Thyroid gland (tissue), 4 donors: ENCODE measurements around the gene PROM1. TPM values are rescaled to one million over a fixed set of nuclear protein-coding genes. Genes with fewer than 3 reads are reported as not detected.

ENCODE experiments used
- DNase-seq, 2 donors: peaks; one replicate each; pipeline ENCODE4 v3.0.0-alpha.2; 2019
- H3K27ac ChIP-seq, 3 donors: fragments of 200-600 bp; sonication (generic); 1 replicate in 2 of 3; 2 replicates in 1 of 3; pipeline ENCODE4 v1.5.1; 2016 to 2019; ENCODE audit warnings: mild to moderate bottlenecking in 1 of 3, moderate library complexity in 1 of 3
- H3K27me3 ChIP-seq: fragments of 200-600 bp; sonication (generic); one replicate; pipeline ENCODE4 v1.5.1; 2019
- H3K36me3 ChIP-seq, 2 donors: fragments of 200-600 bp; sonication (generic); one replicate each; pipeline ENCODE4 v1.5.1; 2016 to 2019
- H3K4me1 ChIP-seq, 2 donors: fragments of 200-600 bp; sonication (generic); one replicate each; pipeline ENCODE4 v1.5.1; 2017 to 2019
- H3K4me3 ChIP-seq, 3 donors: fragments of 200-600 bp; sonication (generic); replicated peaks in 1 of 3; 1 replicate in 2 of 3; 2 replicates in 1 of 3; pipeline ENCODE4 v1.5.1; 2016; ENCODE audit warnings: mild to moderate bottlenecking in 1 of 3
- H3K9me3 ChIP-seq: fragments of 200-600 bp; sonication (generic); one replicate; pipeline ENCODE4 v1.5.1; 2017
- POLR2A ChIP-seq, 2 donors: fragments of 450-650 bp; IDR thresholded peaks; one replicate each; pipeline ENCODE4 v1.6.1; 2017; ENCODE audit warnings: antibody characterized with exemption in 2 of 2, mild to moderate bottlenecking in 2 of 2, moderate library complexity in 1 of 2
- WGBS, 2 donors: methylation state at CpG; one replicate each; pipeline ENCODE4 v1.1.5; 2017; 5-methylcytosine and 5-hydroxymethylcytosine counted together
- intact Hi-C: fragments of 100-400 bp; cut with DNase I; formaldehyde crosslinking; loops from one replicate; pipeline ENCODE4 v1.15.1; 2023
- total RNA-seq, 4 donors: library from RNA; depleted of rRNA; stranded (reverse); fragments of >200 nt; gene quantifications; one replicate each; pipeline ENCODE4 v1.2.3, GENCODE V29; 2016
- TF ChIP-seq, protein P1 (sequence below), 6 experiments: fragments of 200-600 bp in 3 of 6; fragments of 450-650 bp in 3 of 6; sonication (generic) in 3 of 6; IDR thresholded peaks; one replicate each; pipeline ENCODE4 v1.5.1; 2016 to 2019; ENCODE audit warnings: antibody characterized with exemption in 6 of 6, mild to moderate bottlenecking in 2 of 6, inconsistent platforms in 1 of 6, moderate library complexity in 1 of 6

Gene PROM1
- total RNA-seq, 4 donors from 2014 or later: 0.67 to 9.9 (median 2.3) TPM

DNA sequence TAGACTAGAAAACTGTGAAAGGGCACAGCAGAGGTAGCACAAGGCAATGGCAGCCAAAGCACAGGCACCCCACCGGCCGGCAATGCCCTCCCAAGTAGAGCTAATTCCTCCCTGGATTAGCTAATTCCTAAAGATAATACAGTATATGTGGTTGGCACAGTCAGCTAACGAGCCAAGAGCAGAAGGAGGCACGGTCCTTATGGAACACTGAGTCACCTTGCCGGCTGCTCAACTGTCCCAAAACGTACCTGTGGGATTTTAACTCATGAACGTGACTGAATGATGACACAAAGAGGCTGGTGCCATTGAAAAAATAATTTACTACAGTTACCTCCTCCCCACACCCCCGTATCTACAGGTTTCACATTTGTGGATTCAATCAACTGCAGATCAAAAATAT lies 136.1 kb downstream of the PROM1 start:
- intact Hi-C loops: no loop called here

GRCh38 chr4:15945516-15945915 lies 138.3 kb downstream of the PROM1 start:
- Histone ChIP-seq H3K9me3 (no peaks in the 10 kb centered on the region), H3K36me3 (no peaks in the 10 kb centered on the region), H3K27ac (no peak overlapping the region), H3K4me1 (no peaks in the 10 kb centered on the region), H3K4me3 (no peak overlapping the region), H3K27me3 (no peaks in the 10 kb centered on the region)
- no peak for DNase-seq
- TF ChIP-seq, protein P1, sequence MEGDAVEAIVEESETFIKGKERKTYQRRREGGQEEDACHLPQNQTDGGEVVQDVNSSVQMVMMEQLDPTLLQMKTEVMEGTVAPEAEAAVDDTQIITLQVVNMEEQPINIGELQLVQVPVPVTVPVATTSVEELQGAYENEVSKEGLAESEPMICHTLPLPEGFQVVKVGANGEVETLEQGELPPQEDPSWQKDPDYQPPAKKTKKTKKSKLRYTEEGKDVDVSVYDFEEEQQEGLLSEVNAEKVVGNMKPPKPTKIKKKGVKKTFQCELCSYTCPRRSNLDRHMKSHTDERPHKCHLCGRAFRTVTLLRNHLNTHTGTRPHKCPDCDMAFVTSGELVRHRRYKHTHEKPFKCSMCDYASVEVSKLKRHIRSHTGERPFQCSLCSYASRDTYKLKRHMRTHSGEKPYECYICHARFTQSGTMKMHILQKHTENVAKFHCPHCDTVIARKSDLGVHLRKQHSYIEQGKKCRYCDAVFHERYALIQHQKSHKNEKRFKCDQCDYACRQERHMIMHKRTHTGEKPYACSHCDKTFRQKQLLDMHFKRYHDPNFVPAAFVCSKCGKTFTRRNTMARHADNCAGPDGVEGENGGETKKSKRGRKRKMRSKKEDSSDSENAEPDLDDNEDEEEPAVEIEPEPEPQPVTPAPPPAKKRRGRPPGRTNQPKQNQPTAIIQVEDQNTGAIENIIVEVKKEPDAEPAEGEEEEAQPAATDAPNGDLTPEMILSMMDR (IDR thresholded peaks at IDR 0.05): no peak
- TF ChIP-seq POLR2A (IDR thresholded peaks at IDR 0.05): no peak
- intact Hi-C loops: no loop called here
- 58 to 60% methylated on average over 1 of the region's 1 CpG for WGBS, 2 donors

More for the DNA sequence above, 136.1 kb downstream of the PROM1 start:
- H3K4me1 ChIP-seq: no peaks in the 10 kb centered on the region
- H3K4me3 ChIP-seq: no peak overlapping the region
- no peak for TF ChIP-seq POLR2A (IDR thresholded peaks at IDR 0.05)
- TF ChIP-seq, protein P1 (IDR thresholded peaks at IDR 0.05): no peak
- H3K27me3 ChIP-seq: no peaks in the 10 kb centered on the region
- no peaks in the 10 kb centered on the region for H3K36me3 ChIP-seq
- H3K9me3 ChIP-seq: no peaks in the 10 kb centered on the region
- no peak overlapping the region for H3K27ac ChIP-seq
- WGBS, 2 donors: 77 to 95% methylated on average over 8 of the region's 8 CpGs
- DNase-seq: no peak

GRCh38 chr4:15944895-15945294 lies 138.9 kb downstream of the PROM1 start:
- H3K9me3 ChIP-seq: no peaks in the 10 kb centered on the region
- H3K27me3 ChIP-seq: no peaks in the 10 kb centered on the region
- WGBS, 2 donors: 89% methylated on average over 2 of the region's 2 CpGs
- no peak overlapping the region for H3K27ac ChIP-seq
- TF ChIP-seq POLR2A (IDR thresholded peaks at IDR 0.05): no peak
- TF ChIP-seq, protein P1 (IDR thresholded peaks at IDR 0.05): no peak
- no peak for DNase-seq
- no peak overlapping the region for H3K4me3 ChIP-seq
- no peaks in the 10 kb centered on the region for H3K4me1 ChIP-seq
- intact Hi-C loops: no loop called here
- H3K36me3 ChIP-seq: no peaks in the 10 kb centered on the region

DNA sequence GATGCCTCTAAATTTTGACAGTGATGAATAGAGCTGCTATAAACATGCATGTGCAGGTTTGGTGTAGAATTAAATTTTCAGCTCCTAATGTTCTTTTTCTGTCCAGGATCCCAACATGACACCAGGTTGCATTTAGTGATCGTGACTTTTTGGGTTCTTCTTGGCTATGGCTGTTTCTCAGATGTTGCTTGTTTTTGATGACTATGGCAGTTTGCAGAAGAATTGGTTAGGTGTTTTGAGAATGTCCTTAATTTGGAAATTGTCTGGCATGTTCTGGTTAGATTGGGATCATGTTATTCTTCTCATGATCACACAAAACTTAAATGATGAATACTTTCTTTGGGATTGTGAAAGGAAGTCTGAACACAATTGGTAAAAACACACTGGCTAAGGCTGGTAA lies 141.5 kb downstream of the PROM1 start:
- Histone ChIP-seq H3K27ac (no peak overlapping the region), H3K4me3 (no peak overlapping the region), H3K9me3 (no peaks in the 10 kb centered on the region), H3K27me3 (no peaks in the 10 kb centered on the region), H3K4me1 (peaks cover 10 to 11% of the 10 kb centered on the region in 2 donors), H3K36me3 (no peaks in the 10 kb centered on the region)
- no peak for TF ChIP-seq POLR2A (IDR thresholded peaks at IDR 0.05)
- TF ChIP-seq, protein P1 (IDR thresholded peaks at IDR 0.05): no peak
- 86 to 100% methylated on average over 1 of the region's 1 CpG for WGBS, 2 donors
- no peak for DNase-seq
- intact Hi-C loops: no loop called here

- no peaks in the 10 kb centered on the region for H3K9me3 ChIP-seq
- 63 to 73% methylated on average over 4 of the region's 4 CpGs for WGBS, 2 donors
- H3K4me1 ChIP-seq: peaks cover 17 to 26% of the 10 kb centered on the region in 2 donors
- TF ChIP-seq POLR2A (IDR thresholded peaks at IDR 0.05): no peak
- TF ChIP-seq, protein P1 (IDR thresholded peaks at IDR 0.05): no peak
- no peaks in the 10 kb centered on the region for H3K27me3 ChIP-seq
- intact Hi-C loops: no loop called here
- H3K27ac ChIP-seq: peak within 1 kb of the TSS in 2 of 3 donors; percentile 43 to 49
- no peaks in the 10 kb centered on the region for H3K36me3 ChIP-seq
- no peak within 1 kb of the TSS for H3K4me3 ChIP-seq
- no peak for DNase-seq
Observed at GRCh38 chr4:15938640-15939039, 145.2 kb downstream of the PROM1 start, which contains the start of gene FGFBP1. FGFBP1 (minus strand) TSS chr4:15938740; CDS start chr4:15936632, 2,108 bp downstream.
